Measurements from ENCODE around the gene RPL23. TPM values are rescaled to one million over a fixed set of nuclear protein-coding genes. Genes with fewer than 3 reads are reported as not detected.
A peak's percentile ranks its signal among the peaks of the same experiment; 100 is the strongest.

RPL23 gene
- total RNA-seq, 1 donor from 2014 or later = 1,659 TPM

DNA sequence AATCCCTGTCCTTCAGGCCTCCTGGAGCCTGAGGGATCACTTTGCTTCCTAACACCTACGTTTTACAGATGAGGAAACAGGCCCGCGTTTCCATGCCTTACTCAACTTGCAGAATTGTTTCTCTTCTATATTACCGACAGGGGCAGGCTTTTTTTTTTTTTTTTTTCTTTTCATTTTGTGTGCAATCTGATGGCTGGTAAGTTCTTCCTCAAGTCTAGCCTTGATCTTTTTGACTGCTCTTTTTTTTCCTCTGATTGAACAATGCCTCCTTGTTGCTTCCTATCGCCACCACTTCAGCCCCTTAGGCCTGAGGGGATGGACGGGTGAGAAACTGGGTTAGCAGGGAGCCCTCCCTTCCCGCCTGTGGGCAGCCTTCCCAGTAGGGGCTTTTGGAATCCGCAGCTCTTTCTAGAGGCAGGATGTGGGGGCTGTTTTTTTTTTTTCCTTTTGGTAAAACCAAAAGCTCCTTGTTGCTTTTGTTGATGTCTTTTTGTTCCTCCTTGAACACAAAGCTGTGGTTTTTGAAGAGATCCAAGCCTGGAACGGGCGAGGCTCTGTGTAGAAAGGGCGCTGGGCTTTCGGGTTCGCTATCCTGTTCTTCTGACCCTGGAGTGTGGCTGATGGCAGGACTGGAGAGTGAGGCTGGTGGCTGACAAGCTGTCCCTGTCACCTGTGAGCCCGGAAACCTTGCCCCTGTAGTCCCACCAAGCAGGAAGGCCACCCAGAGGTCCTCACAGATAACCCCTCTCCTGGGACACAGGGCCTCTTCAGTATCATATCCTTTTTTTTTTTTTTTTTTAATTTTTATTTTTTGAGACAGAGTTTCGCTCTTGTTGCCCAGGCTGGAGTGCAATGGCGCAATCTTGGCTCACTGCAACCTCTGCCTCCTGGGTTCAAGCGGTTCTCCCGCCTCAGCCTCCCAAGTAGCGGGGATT, 30.3 kb upstream of the RPL23 start:
- no peak for DNase-seq (ENCODE audit: low spot score)

DNA sequence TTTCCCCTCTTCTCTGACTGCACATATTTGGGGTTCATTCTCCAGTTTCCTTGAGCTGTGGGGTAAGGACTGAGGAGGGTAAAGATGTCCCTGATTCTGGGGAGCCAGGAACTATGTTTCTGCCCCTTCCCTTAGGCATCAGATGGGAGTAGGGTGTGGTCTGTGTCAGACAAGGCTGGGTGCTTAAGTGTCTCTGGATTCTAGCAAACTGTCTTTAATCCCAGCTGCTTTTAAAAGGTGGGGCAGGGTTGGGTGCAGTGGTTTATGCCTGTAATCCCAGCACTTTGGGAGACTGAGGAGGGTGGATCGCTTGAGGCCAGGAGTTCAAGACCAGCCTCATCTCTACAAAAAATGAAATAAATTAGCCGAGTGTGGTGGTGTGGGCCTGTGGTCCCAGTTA, 29.3 kb upstream of the RPL23 start:
- DNase-seq (ENCODE audit: low spot score) = no peak

DNA sequence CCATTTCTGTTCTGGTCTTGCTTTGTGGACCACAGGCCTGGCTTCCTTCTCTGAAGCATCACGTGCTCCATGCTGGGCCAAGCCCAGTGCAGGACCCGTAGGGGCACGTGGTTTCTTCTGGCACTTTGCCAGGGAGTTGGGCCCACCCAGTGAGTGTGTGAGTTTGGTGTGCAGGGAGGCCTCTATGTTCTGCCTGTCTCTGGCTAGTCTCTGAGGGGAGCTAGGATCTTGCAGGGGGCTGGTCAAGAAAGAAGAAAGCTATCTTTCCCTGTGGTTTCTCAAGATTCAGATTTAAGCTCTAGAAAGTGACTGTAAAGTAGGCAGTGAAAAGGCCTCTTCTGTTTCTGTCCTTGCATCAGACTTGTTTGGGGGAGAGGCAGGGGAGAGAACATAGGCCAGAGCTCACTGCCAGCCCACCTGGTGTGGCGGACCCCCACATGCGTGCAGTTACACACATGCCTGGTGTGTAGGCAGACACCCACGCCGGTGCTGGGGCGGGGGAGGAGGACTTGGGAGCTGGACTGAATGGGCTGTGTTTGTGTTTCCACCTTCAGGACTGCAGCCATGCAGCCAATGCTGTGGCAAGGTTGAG, 28.2 kb upstream of the RPL23 start:
- DNase-seq (ENCODE audit: low spot score) = peak; percentile 77

DNA sequence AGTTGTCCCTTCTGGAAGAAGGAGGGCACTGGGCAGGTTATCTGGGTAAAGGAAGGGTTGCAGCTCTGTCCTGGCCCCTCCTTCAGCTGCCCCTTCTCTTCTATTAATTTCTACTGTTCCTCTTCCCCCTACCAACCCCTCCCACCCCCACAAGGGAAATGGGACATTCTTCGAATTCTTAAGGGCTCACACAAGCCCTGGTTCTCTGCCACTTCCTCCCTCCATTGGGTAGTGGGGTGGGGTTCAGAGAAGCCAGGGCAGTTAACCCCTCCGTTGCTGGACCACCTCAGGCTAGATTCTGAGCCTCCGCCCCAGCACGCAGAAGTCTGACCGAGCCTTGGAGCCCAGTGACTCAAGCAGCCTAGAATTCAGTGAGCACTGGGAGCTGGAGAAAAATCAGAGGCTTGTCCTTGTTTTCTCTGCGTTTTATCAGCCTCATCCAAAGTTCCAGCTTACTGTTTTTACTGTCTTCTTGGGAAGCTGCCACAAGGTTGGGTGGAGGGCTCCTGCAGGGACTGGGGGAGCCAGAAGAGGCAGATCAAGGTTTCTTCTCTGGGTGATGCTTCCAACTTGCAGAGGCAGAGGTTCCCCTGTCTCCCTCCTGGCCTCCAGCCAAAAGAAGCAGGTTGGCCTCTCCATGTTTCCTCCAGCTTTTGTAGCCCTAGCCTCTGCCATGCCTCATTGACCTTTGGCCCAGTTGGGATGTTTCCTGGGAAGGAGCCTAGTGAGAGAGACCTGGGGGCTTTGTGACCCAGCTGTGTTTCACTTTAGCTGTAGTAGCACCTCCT, 26.6 kb upstream of the RPL23 start:
- no peak for DNase-seq (ENCODE audit: low spot score)

DNA sequence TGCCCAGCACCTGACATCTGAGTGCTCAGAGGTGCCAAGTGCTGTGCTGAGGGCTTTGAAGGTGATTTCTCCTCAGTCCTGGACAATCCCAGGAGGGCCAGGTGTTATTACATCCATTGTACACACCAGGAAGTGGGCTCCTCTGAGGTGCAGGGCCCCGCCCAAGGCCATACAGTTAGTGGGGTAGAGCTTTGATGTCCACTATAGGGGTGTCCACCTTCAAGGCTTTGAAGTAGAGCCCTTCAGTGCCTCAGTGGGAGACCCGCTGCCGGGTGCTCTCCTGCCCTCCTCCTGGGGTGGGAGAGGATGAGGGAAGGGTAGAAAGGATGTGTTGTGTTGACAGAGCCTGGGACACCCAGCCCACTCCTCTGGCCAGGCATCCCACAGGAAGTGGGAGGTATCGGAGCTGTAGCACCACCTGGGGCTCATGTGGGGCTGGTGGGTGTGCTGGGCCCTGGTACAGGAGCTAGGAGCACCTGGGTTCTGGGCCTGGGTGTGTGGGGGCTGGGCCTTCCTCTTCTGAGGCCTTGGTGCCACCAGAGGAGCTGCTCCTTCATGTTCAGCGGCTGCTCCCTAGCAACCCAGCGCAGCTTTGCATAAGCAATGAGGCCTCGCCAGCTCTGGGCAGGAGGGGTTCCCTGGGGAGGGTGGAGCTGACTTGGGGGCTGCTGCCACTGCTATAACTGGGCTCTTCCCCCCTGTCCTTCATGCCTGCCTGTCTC, 23.8 kb upstream of the RPL23 start:
- DNase-seq (ENCODE audit: low spot score) = no peak

DNA sequence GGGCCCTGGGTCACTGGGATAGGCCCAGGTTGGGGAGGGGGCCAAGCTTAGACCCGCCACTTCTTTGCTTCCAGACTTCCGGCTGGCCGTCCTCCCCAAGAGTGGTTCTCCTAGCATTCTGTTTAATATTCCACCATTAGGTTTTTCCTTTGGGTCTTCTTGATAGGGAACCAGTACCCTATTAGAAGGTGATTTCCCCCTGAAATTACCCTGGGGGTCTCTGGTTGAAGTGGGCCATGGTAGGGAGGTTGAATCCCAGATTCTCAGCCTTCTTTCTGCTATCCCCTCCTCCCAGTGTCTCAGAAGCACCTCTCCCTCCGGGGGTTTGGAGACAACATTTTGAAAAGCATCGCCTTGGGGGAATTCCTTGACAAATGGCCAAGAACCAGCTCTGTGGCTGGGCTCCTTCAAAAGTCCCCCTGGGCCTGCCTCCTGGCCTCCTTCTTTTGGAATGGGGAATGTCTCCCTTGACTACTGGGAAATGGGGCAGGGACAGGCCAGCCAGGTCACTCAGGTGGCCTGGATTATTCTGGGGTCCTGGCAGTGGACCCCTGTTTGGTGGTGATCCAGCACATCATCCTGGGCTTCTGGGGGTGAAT, 22.1 kb upstream of the RPL23 start:
- no peak for DNase-seq (ENCODE audit: low spot score)

DNA sequence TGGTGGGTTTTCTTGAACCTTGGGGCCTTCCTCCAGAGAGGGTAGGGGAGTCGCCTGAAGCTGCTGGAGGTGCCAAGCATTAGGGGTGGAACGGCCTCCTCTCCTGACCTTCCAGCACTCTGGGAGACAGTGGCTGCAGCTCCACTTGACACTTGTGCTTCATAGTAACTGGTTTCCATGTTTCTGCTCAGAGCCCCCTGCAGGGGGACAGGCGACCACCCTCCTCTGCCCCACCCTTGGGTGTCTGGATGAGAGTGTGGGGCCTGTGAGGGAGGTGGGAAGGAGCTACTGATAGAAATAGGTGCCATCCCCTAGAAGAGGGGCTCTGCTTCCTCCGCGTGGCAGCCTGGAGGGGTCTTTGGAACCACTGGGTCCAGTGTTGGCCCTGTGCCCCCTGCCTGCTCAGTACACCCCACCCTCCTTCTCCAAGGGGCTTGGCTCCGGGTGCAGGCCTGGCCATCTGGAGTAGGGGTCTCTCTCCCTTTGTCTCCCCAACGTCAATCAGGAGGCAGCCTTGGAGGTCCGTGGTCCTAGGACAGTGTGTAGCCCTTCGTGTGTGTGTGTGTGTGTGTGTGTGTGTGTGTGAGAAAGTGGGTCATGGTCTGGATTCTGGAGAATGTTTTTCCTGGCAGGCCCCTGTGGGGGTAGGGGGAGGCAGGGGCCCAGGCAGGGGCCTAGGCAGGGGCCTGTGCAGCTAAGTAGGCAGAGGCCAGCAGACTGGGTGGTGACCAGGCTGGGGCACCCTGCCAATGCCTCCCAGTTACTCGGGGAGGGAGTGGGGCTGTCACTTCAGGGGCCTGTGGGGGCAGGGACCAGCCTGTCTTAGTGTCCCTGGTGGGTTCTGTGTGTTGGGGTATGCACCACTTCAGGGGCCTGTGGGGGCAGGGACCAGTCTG, 21.2 kb upstream of the RPL23 start:
- no peak for DNase-seq (ENCODE audit: low spot score)

DNA sequence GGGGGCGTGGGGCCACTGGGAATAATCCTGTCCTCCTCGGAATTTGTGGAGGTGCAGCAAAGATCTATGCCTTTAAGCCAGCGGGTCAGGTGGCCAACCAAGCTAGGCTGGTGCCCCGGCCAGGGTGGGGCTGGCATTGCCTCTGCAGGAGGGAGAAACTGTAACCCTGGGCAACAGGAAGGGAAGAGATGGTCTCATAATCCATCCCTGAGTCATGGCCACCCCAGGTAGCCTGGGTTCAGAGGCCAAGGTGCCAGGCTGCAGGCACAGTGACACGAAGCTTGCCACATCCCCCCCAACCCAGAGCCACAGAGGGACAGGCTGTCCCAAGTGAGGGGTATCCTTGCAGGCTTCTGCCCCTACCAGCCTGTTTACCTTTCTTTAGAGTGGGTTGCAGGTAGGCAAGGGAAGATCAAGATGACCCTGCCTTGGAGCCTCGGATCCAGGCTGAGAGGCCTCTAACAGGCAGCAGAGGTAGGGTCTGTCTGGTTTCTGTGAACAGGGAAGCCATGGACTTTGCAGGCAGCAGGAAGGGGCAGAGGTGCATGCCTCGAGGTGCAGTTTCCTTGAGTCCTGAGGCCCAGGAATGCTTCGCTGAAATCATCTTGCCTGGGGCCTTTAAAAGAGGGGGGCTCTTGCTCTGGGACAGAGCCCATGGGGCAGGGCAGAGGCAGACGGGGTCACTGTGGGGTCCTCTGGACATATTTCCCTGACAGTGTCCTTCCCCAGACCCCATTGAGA, 20.3 kb upstream of the RPL23 start:
- no peak for DNase-seq (ENCODE audit: low spot score)

DNA sequence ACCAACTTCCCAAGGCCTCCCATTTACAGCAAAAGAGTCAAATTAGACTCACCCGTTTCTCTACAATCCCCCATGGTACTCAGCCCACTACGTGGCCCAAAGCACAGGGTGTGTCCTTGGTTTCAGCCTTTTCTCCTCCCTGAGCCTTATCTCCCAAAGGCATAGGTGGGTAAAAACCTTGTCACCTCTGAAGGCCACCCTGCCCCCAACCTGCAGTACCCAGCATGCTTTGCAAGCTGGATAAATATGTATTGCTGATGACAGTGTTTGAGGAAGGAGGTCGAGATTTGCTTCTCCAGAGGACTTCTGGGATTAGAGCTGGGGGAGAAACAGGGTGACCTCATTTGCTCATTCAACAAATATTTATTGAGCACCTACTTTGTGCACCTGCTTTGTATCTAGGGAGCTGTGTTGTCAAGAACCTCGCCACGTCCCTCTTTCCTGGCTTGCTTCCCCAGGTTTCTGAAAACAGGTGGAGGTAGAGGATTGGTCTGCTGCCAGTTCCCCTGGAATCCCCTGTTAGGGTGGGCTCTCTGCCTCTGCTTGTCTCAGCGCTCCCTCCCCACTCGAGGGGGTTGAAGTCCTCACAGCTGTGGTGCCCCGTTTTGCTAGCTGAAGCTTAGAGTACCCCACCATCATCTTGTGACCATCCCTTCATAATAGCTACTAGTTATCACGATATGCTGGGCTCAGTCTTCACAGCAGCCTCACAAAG, 19.3 kb upstream of the RPL23 start:
- no peak for DNase-seq (ENCODE audit: low spot score)

DNA sequence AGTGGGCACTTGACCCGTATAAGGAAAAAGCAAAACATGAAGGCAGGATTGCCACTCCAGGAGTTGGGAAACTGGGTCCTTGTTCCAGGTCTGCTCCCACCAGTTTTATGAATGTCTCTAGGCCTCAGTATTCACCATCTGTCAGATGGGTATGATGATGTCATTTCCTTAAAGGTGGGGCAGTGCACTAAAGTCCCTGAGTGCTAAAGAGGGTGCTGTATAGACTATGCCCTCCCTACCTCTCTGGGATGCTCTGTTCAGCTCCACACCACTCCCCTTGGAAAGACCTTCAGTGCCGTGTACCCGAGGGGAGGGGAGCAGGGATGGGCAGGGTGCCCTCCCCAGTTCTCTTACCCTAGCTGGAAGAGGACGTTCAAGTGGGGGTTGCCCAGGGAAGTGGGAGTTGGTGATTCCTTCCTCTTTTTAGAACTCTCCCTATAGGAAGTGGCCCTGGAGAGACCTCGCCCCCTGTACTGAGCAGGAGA, 18.5 kb upstream of the RPL23 start:
- DNase-seq (ENCODE audit: low spot score) = no peak

DNA sequence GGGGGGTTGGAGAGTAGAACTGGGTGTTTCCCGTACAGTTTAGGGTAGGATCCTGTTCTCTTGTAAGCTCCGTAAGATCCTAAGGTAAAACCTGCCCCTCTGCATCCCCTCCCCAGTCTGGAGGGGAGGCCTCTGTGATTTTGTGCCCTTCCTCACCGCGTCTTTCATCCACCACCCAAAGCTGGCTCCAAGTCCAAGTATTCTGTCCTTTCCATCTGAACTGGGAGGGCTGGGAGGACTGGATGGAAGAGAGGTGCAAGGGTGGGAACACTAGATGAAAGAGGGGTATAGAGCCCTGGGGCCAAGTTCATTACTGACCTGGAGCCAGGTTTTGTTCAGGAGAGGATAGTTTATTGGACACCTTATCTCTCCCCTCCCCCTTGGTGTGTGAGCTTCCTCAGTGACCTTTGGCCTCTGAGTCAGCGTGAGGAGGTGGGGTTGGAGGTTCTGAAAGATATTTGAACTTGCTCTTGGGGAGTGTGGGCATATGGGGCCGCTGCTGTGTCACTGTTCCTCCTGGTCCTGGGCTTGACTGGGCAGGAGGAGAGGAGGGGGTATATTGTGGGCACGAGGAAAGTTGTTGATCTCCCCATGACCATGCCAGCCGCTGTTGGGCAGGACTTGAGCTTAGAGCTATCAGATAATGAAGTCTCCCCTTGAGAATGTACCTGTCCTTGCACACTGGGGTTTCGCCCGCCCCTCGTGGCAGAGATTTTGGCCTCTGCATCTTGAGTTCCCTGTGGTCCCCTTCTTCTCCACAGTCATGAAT, 17.9 kb upstream of the RPL23 start:
- peak; percentile 83 for DNase-seq (ENCODE audit: low spot score)

DNA sequence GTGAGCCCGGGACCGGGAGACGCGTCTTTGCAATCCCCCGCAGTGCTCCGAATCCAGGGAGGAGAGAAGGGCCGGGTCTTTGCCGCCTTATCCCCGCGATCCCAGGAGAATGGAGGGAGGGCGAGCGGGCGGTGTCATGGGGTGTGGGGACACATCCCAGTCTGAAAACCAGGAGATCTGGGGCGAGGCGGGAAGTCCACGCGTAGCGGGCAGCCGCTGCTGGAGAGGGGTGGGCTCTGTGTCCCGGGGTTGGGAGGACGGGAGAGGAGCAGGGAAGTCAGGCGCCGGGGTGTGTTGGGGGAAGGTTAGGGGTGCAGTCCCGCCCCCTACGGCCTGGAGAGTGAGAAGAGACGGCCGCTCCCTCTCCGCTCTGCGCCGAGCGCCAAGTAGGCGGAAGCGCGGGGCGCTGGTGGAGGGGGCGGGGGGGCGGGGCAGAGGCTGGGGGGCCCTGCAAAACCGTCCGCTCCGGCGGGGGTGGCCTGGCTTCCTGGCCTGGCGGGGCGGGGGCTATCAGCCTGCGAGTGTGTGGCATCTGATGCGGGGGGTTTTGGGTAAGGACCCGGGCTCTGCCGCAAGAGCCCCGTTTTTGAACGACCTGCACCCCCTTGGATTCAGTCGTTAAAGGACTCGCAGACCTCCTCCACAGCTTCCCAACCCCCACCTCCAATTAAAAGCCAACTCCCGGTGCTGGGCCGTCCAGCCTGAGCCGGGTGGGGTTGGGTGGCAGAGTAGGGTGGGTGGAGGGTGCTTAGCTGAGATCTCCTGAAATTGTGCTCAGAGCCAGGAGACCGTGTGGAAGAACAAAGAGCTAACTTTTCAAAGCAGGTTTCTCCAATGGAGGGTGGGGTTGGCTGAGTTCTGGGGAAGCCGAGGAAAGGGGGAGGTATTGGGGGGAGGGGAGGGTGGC, 17.0 kb upstream of the RPL23 start:
- peak; percentile 86 for DNase-seq (ENCODE audit: low spot score)

DNA sequence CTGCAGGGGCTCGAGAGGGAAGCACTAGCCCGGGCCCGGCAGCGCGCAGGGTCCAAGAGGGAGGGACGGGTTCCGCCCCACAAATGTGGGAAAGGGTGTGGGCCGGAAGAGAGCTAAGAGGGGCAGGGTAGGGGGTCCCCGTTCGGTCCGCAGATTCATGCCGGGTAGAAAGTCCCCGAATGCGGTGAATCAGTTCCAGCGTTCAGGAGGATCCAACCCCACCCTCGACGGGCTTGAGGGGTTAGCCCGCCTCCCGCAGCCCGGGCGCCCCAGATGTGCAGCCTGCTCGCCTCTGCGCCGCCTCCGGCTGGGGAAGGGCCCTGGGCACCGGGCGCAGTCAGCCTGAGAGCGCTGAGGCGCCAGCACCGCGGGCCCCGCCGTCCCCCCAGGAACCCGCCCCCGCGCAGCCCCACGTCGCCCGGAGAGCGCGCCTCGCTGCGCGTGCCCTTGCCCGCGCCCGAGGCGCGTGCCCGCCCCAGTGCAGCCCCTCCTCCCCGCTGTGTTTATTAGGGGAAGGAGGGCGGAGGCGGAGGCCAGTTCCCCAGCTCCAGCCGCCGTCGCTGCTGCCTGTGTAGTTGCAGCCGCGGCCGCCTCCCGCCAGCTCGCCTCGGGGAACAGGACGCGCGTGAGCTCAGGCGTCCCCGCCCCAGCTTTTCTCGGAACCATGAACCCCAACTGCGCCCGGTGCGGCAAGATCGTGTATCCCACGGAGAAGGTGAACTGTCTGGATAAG, 16.2 kb upstream of the RPL23 start, which contains the start of gene LASP1:
Gene LASP1, plus strand, starts transcription at position 533 of the 733 bp plus-strand sequence. Its CDS starts 132 bp downstream, at position 665.
- DNase-seq (ENCODE audit: low spot score) = peak; percentile 92

DNA sequence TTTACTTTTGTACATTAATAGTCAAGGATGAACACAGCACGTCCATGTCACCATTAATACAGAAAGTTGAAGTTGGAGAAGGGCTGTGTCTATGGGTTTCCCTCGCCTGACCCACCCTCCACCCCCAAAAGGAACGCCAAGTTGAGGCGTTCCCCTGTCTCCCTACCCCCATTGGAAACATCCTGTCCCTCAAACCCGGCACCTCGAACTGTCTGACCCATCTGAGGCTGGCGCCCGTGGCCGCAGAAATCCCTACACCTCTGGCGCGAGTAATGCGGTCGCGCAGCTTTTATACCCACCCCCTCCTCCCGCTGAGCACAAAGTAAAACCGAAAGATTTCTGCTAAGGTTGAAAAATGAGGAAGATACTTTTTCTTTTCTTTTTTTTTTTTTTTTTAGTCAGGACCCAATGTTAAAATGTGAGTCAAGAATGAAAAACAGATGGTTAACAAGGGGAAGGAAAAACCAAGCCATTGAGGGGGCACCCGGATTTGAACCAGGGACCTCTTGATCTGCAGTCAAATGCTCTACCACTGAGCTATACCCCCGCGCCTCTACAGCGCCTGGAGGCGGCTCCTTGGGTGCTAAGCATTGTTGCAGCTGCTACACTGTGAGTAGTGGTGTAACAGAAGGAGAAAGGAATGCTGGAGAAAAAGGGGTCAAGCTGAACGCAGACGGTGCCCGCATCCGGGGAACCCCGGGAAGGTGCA, 15.4 kb upstream of the RPL23 start:
- DNase-seq (ENCODE audit: low spot score) = peak; percentile 96
